Measurements from ENCODE around the gene WFDC6.
"Not testable (repeated sequence)": the region's sequence is repeated elsewhere in the genome, so short reads cannot be mapped to it uniquely, and the experiment has no call there.

WFDC6 gene

GRCh38 chr20:45578231-45578630, 38.9 kb upstream of the WFDC6 start:
- H3K9me3 ChIP-seq (ENCODE audit: control insufficient read depth, insufficient read depth, low read length) = no peaks in the 10 kb centered on the region
- H3K4me3 ChIP-seq (ENCODE audit: low read length) = no peak overlapping the region
- peaks cover 5% of the 10 kb centered on the region; the same call in 1 of the 2 replicates for H3K27me3 ChIP-seq (ENCODE audit: control insufficient read depth, low read length)
- no peak for TF ChIP-seq EZH2phosphoT487 (IDR thresholded peaks at IDR 0.05; ENCODE audit: borderline replicate concordance, low read length)
- TF ChIP-seq, protein P1, sequence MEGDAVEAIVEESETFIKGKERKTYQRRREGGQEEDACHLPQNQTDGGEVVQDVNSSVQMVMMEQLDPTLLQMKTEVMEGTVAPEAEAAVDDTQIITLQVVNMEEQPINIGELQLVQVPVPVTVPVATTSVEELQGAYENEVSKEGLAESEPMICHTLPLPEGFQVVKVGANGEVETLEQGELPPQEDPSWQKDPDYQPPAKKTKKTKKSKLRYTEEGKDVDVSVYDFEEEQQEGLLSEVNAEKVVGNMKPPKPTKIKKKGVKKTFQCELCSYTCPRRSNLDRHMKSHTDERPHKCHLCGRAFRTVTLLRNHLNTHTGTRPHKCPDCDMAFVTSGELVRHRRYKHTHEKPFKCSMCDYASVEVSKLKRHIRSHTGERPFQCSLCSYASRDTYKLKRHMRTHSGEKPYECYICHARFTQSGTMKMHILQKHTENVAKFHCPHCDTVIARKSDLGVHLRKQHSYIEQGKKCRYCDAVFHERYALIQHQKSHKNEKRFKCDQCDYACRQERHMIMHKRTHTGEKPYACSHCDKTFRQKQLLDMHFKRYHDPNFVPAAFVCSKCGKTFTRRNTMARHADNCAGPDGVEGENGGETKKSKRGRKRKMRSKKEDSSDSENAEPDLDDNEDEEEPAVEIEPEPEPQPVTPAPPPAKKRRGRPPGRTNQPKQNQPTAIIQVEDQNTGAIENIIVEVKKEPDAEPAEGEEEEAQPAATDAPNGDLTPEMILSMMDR (IDR thresholded peaks at IDR 0.05; ENCODE audit: low read depth, low read length, poor library complexity, severe bottlenecking) = no peak
- no peaks in the 10 kb centered on the region for H3F3A ChIP-seq (ENCODE audit: control insufficient read depth, insufficient read depth)
- H4K20me1 ChIP-seq (ENCODE audit: control insufficient read depth, insufficient read depth, low read depth, low read length) = no peaks in the 10 kb centered on the region
- H3K4me1 ChIP-seq (ENCODE audit: control insufficient read depth, low read length) = no peaks in the 10 kb centered on the region
- H3K9me2 ChIP-seq (replicated peaks; ENCODE audit: control insufficient read depth, low read length) = no peaks in the 10 kb centered on the region
- H3K27ac ChIP-seq (ENCODE audit: low read depth, low read length) = no peak overlapping the region
- H3K4me2 ChIP-seq (ENCODE audit: low read length) = no peak overlapping the region
- no peaks in the 10 kb centered on the region for H3K79me2 ChIP-seq (ENCODE audit: control insufficient read depth, low read length)
- no peaks in the 10 kb centered on the region for H3K36me3 ChIP-seq (ENCODE audit: control insufficient read depth, low read length)

DNA sequence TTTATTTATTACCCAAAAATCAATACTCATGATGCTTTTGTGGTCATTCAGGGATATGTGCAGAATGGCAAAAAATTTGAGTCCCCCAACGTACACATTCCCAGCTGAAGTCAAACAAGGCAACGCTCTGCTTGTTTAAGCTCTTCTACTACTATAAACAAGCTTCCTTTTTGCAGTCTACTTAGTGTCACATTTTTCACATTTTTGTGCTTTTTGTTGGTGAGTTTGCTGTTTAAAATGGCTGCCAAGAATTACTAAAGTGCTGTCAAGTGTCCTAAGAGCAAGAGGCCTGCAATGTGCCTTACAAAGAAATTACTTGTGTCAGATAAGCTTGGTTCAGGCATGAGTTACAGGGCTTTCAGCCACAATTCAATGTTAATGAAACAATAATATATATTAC, 37.7 kb upstream of the WFDC6 start:
- Histone ChIP-seq H3F3A (ENCODE audit: control insufficient read depth, insufficient read depth) (no peaks in the 10 kb centered on the region), H3K4me3 (ENCODE audit: low read length) (no peak overlapping the region), H3K27ac (ENCODE audit: low read depth, low read length) (no peak overlapping the region), H3K79me2 (ENCODE audit: control insufficient read depth, low read length) (no peaks in the 10 kb centered on the region), H3K9me2 (replicated peaks; ENCODE audit: control insufficient read depth, low read length) (no peaks in the 10 kb centered on the region), H3K4me1 (ENCODE audit: control insufficient read depth, low read length) (no peaks in the 10 kb centered on the region), H4K20me1 (ENCODE audit: control insufficient read depth, insufficient read depth, low read depth, low read length) (no peaks in the 10 kb centered on the region), H3K9me3 (ENCODE audit: control insufficient read depth, insufficient read depth, low read length) (no peaks in the 10 kb centered on the region), H3K4me2 (ENCODE audit: low read length) (no peak overlapping the region), H3K36me3 (ENCODE audit: control insufficient read depth, low read length) (no peaks in the 10 kb centered on the region), H3K27me3 (ENCODE audit: control insufficient read depth, low read length) (0 out of 2 replicates have a peak, but pooled peaks cover under 1% of the 10 kb centered on the region)
- TF ChIP-seq, protein P1 (IDR thresholded peaks at IDR 0.05; ENCODE audit: low read depth, low read length, poor library complexity, severe bottlenecking) = no peak
- TF ChIP-seq EZH2phosphoT487 (IDR thresholded peaks at IDR 0.05; ENCODE audit: borderline replicate concordance, low read length) = no peak

DNA sequence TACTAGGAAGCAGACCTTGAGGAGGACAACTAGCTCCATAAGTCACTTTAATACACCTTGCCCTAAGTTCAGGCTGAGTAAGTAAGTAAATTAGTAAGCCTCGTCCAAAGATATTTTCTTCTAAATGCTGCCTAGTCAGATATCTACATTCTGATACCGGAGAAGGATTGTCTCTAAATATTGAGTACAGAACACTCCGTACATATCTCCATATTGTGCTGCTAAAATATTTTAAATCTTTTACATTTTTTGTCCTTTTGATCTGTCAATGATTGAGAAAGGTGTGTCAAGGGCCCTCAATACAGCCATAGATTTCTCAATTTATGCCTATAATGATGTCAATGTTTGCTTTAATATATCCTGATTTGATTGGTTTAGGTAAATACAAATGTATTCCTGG, 36.6 kb upstream of the WFDC6 start:
- Histone ChIP-seq H3K4me2 (ENCODE audit: low read length) (no peak overlapping the region), H3K4me3 (ENCODE audit: low read length) (no peak overlapping the region), H3F3A (ENCODE audit: control insufficient read depth, insufficient read depth) (no peaks in the 10 kb centered on the region), H3K27me3 (ENCODE audit: control insufficient read depth, low read length) (peaks cover 3% of the 10 kb centered on the region; the same call in 1 of the 2 replicates), H3K27ac (ENCODE audit: low read depth, low read length) (no peak overlapping the region), H4K20me1 (ENCODE audit: control insufficient read depth, insufficient read depth, low read depth, low read length) (no peaks in the 10 kb centered on the region), H3K9me2 (replicated peaks; ENCODE audit: control insufficient read depth, low read length) (no peaks in the 10 kb centered on the region), H3K36me3 (ENCODE audit: control insufficient read depth, low read length) (no peaks in the 10 kb centered on the region), H3K4me1 (ENCODE audit: control insufficient read depth, low read length) (no peaks in the 10 kb centered on the region), H3K79me2 (ENCODE audit: control insufficient read depth, low read length) (no peaks in the 10 kb centered on the region), H3K9me3 (ENCODE audit: control insufficient read depth, insufficient read depth, low read length) (no peaks in the 10 kb centered on the region)
- TF ChIP-seq EZH2phosphoT487 (IDR thresholded peaks at IDR 0.05; ENCODE audit: borderline replicate concordance, low read length) = no peak
- TF ChIP-seq, protein P1 (IDR thresholded peaks at IDR 0.05; ENCODE audit: low read depth, low read length, poor library complexity, severe bottlenecking) = no peak

GRCh38 chr20:45569650-45570049, 30.4 kb upstream of the WFDC6 start:
- H3K4me3 ChIP-seq (ENCODE audit: low read length); H3K27ac ChIP-seq (ENCODE audit: low read depth, low read length); H3K4me1 ChIP-seq (ENCODE audit: control insufficient read depth, low read length); H3K79me2 ChIP-seq (ENCODE audit: control insufficient read depth, low read length); H4K20me1 ChIP-seq (ENCODE audit: control insufficient read depth, insufficient read depth, low read depth, low read length); H3K9me3 ChIP-seq (ENCODE audit: control insufficient read depth, insufficient read depth, low read length); H3F3A ChIP-seq (ENCODE audit: control insufficient read depth, insufficient read depth); H3K27me3 ChIP-seq (ENCODE audit: control insufficient read depth, low read length); H3K9me2 ChIP-seq (replicated peaks; ENCODE audit: control insufficient read depth, low read length); H3K36me3 ChIP-seq (ENCODE audit: control insufficient read depth, low read length); H3K4me2 ChIP-seq (ENCODE audit: low read length): not testable (repeated sequence)

Data from DOHH2 (cell line).